ENCODE measurements around the gene TVP23A.

Gene TVP23A

DNA sequence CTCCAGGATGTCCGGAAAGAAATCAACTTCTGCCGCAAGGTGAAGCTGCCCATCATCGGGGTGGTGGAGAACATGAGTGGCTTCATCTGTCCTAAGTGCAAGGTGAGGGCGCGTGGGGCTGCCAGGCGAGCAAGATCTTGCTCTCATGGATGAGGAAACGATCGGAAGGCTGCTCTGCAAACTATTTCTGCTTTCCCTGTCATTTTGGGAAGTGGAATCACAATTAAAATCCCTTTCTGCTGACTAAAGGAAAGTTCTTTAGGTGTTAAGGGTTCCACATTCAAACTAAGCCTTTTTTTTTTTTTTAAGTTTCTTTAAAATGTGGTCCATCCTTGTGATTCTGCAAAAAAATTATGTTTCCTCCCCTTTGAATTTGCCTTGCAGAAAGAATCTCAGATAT lies 57.2 kb downstream of the TVP23A start:
- DNase-seq (ENCODE audit: extremely low read depth, low read depth) = no peak
- TF ChIP-seq, protein P1, sequence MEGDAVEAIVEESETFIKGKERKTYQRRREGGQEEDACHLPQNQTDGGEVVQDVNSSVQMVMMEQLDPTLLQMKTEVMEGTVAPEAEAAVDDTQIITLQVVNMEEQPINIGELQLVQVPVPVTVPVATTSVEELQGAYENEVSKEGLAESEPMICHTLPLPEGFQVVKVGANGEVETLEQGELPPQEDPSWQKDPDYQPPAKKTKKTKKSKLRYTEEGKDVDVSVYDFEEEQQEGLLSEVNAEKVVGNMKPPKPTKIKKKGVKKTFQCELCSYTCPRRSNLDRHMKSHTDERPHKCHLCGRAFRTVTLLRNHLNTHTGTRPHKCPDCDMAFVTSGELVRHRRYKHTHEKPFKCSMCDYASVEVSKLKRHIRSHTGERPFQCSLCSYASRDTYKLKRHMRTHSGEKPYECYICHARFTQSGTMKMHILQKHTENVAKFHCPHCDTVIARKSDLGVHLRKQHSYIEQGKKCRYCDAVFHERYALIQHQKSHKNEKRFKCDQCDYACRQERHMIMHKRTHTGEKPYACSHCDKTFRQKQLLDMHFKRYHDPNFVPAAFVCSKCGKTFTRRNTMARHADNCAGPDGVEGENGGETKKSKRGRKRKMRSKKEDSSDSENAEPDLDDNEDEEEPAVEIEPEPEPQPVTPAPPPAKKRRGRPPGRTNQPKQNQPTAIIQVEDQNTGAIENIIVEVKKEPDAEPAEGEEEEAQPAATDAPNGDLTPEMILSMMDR (IDR thresholded peaks at IDR 0.05; ENCODE audit: low read depth, low read length, missing control alignments) = no peak
- H3K4me3 ChIP-seq (replicated peaks; ENCODE audit: low read depth, low read length) = no peak overlapping the region

DNA sequence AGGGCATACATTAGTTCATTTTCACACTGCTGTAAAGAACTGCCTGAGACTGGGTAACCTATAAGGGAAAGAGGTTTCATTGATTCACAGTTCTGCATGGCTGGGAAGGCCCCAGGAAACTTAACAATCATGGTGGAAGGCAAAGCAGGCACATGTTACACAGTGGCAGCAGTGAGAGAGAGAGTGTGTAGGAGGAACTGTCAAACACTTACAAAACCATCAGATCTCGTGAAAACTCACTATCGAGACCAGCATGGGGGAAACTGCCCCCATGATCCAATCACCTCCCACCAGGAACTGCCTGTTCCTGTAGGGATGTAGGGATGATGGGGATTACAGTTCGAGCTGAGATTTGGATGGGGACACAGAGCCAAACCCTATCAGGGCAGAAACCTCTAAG lies 57.7 kb downstream of the TVP23A start:
- no peak for DNase-seq (ENCODE audit: extremely low read depth, low read depth)
- TF ChIP-seq, protein P1 (IDR thresholded peaks at IDR 0.05; ENCODE audit: low read depth, low read length, missing control alignments) = no peak
- H3K4me3 ChIP-seq (replicated peaks; ENCODE audit: low read depth, low read length) = no peak overlapping the region

DNA sequence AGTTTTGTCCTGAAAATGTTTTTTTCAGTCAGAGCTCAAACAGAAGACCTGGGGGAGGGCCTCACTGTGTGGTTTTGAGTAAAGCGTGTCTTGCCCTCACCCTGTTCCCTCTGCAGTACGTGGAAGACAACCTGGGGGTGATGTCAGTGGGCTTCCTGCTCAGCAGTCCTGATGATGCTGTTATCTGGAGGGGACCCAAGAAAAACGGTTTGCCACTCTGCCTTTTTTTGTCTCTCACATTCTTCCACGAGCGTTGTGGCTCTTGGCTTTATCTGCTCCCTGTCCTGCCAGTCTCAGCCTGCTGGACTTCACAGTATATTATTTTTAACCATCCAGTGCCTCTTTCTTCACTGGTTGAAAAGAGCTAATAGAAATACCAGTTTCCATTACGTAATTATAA lies 62.0 kb downstream of the TVP23A start:
- TF ChIP-seq, protein P1 (IDR thresholded peaks at IDR 0.05; ENCODE audit: low read depth, low read length, missing control alignments) = no peak
- DNase-seq (ENCODE audit: extremely low read depth, low read depth) = no peak
- H3K4me3 ChIP-seq (replicated peaks; ENCODE audit: low read depth, low read length) = no peak overlapping the region

DNA sequence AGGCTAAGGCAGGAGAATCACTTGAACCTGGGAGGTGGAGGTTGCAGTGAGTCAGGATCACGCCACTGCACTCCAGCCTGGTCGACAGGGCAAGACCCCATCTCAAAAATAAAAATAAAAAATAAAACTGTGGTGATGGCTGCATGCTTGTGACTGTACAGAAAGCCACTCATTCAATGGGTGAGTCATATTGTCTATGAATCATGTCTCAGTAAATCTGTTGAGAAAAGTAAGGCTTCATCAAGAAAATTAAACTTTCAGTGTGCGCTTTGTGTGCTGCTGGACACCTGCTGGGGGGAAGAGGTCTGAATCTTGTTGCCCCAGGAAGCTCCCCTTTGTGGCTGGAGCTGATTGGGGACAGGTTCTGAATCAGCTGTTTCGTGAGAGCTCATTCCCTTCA lies 63.7 kb downstream of the TVP23A start:
- H3K4me3 ChIP-seq (replicated peaks; ENCODE audit: low read depth, low read length) = no peak overlapping the region
- DNase-seq (ENCODE audit: extremely low read depth, low read depth) = no peak
- TF ChIP-seq, protein P1 (IDR thresholded peaks at IDR 0.05; ENCODE audit: low read depth, low read length, missing control alignments) = no peak

DNA sequence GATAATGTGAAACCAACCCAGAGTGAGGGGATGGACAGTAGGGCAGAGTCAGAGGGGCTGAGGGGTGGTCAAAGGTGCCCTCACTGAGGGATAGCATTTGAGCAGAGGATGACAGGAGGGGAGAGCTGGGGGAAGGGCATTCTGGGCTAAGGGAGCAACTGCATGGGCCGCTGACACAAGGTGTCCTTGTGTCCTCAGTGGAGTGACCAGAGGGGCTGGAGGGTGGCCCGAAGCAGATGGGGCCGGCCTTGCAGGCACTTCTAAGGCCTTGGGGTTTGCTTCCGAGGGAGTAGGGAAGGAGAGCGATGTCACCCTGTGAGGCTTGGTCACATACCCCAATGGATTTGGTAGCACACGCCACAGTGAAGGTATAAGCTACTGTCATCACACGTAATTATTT lies 64.9 kb downstream of the TVP23A start:
- TF ChIP-seq, protein P1 (IDR thresholded peaks at IDR 0.05; ENCODE audit: low read depth, low read length, missing control alignments) = no peak
- no peak for DNase-seq (ENCODE audit: extremely low read depth, low read depth)
- H3K4me3 ChIP-seq (replicated peaks; ENCODE audit: low read depth, low read length) = no peak overlapping the region

DNA sequence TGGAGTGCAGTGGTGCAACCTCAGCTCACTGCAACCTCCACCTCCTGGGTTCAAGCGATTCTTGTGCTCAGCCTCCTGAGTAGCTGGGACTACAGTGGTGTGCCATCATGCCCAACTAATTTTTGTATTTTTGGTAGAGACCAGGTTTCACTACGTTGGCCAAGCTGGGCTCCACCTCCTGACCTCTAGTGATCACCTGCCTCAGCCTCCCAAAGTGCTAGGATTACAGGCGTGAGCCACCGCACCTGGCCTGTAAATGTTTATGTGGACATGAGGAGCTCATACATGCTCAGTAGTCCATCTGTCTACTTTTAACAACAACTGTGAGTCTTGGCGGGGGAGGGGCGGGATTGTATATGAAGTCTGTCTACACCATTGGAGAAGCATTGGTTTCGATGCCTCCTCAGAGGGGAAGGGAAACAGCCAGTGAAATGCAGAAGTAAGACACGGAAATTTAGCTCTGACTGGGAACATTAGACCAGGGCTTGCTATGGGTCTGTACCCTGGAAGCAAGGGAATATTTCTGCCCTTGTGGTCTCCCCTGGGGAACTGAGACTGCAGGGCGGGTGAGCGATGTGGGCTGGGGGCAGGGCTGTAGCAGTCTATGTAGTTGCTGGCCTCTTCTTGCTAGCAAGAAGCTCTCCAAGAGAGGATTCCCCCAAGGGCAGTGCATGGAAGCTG lies 65.6 kb downstream of the TVP23A start:
- no peak overlapping the region for H3K4me3 ChIP-seq (replicated peaks; ENCODE audit: low read depth, low read length)
- TF ChIP-seq, protein P1 (IDR thresholded peaks at IDR 0.05; ENCODE audit: low read depth, low read length, missing control alignments) = no peak
- DNase-seq (ENCODE audit: extremely low read depth, low read depth) = no peak

DNA sequence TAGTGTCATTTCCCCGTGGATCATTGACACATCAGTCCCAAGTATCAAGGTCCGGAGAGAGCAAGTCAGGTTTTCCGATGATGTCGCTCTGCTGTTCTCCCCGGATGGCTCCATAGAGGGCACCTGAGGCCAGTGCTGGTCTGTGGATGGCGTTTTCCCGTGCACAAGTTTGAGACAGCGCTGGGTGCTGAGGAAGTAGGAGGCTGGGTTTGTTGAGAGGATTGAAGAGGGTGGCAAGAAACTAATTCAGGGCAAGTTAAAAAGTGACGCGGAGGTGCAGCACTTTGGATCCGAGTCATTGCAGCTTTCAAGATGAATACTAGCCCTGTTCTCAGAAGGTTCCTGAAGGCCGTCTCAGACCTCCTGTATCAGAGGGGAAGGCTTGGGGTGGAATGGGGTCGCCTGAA lies 67.3 kb downstream of the TVP23A start:
- no peak for DNase-seq (ENCODE audit: extremely low read depth, low read depth)

More for the DNA sequence above, 67.3 kb downstream of the TVP23A start:
- TF ChIP-seq, protein P1 (IDR thresholded peaks at IDR 0.05; ENCODE audit: low read depth, low read length, missing control alignments) = no peak
- H3K4me3 ChIP-seq (replicated peaks; ENCODE audit: low read depth, low read length) = no peak overlapping the region
